Vagina (tissue), 2 donors: ENCODE results near the gene RBPJ. TPM values are rescaled to one million over a fixed set of nuclear protein-coding genes. Genes with fewer than 3 reads are reported as not detected.

Source experiments
- DNase-seq, 2 donors: peaks; one replicate each; pipeline ENCODE4 v3.0.0-alpha.2; 2017; ENCODE audit errors: extremely low spot score in 2 of 2
- H3K27ac ChIP-seq: fragments of 200-600 bp; sonication (generic); one replicate; pipeline ENCODE4 v1.5.1; 2019
- H3K27me3 ChIP-seq: fragments of 200-600 bp; sonication (generic); one replicate; pipeline ENCODE4 v1.5.1; 2019
- H3K36me3 ChIP-seq, 2 donors: fragments of 200-600 bp; sonication (generic); one replicate each; pipeline ENCODE4 v1.5.1; 2017 to 2019
- H3K4me1 ChIP-seq: fragments of 200-600 bp; sonication (generic); one replicate; pipeline ENCODE4 v1.5.1; 2019
- H3K4me3 ChIP-seq, 2 donors: fragments of 200-600 bp; sonication (generic); 1 replicate in 1 of 2; 2 replicates in 1 of 2; pipeline ENCODE4 v1.5.1; 2016 to 2019
- H3K9me3 ChIP-seq: fragments of 200-600 bp; sonication (generic); one replicate; pipeline ENCODE4 v1.5.1; 2019
- CTCF ChIP-seq, 3 experiments: fragments of 450-650 bp in 2 of 3; fragments of 200-600 bp in 1 of 3; sonication (generic) in 1 of 3; IDR thresholded peaks; one replicate each; pipeline ENCODE4 v1.5.1; 2017 to 2019; ENCODE audit warnings: antibody characterized with exemption in 3 of 3, mild to moderate bottlenecking in 2 of 3, moderate library complexity in 2 of 3
- POLR2A ChIP-seq, 2 donors: fragments of 450-650 bp; IDR thresholded peaks; one replicate each; pipeline ENCODE4 v1.6.1; 2017; ENCODE audit warnings: antibody characterized with exemption in 2 of 2, mild to moderate bottlenecking in 2 of 2, moderate library complexity in 2 of 2
- POLR2AphosphoS5 ChIP-seq, 2 donors: sonication (generic); formaldehyde crosslinking; IDR thresholded peaks; one replicate each; pipeline ENCODE4 v1.9.0; 2017; ENCODE audit warnings: antibody characterized with exemption in 2 of 2, mild to moderate bottlenecking in 2 of 2, low read depth in 1 of 2; ENCODE audit not compliant: insufficient read depth in 1 of 2
- intact Hi-C: fragments of 100-400 bp; cut with DNase I; formaldehyde crosslinking; loops from one replicate; pipeline ENCODE4 v1.15.1; 2023
- total RNA-seq: library from RNA; depleted of rRNA; stranded (reverse); fragments of >200 nt; gene quantifications from one replicate; pipeline ENCODE4 v1.2.3, GENCODE V29; 2016

The RBPJ gene
- total RNA-seq, 1 donor from 2014 or later, result 50.8 TPM

GRCh38 chr4:26325191-26325590, 4.4 kb downstream of the RBPJ start:
- TF ChIP-seq POLR2AphosphoS5 (IDR thresholded peaks at IDR 0.05; ENCODE audit: insufficient read depth in 1 of 2, low read depth in 1 of 2), result no peak
- TF ChIP-seq POLR2A (IDR thresholded peaks at IDR 0.05), result no peak
- TF ChIP-seq CTCF (IDR thresholded peaks at IDR 0.05), result peak in 1 of 3 experiments; percentile 13
- no peak overlapping the region for H3K27ac ChIP-seq
- H3K4me3 ChIP-seq, result no peak overlapping the region
- H3K36me3 ChIP-seq, result no peaks in the 10 kb centered on the region
- peaks cover 58% of the 10 kb centered on the region for H3K4me1 ChIP-seq
- H3K9me3 ChIP-seq, result no peaks in the 10 kb centered on the region
- no peaks in the 10 kb centered on the region for H3K27me3 ChIP-seq
- no peak for DNase-seq
- intact Hi-C loops, result loop anchor here (10.0 kb wide), 1 partner anchor 80 kb away; no protein-coding TSS in a partner anchor

- intact Hi-C loops, result loop anchor here (10.0 kb wide), 1 partner anchor 78 kb away; no protein-coding TSS in a partner anchor
Measured at GRCh38 chr4:26326791-26327190, 6.0 kb downstream of the RBPJ start.

GRCh38 chr4:26330186-26330787, 9.5 kb downstream of the RBPJ start:
- DNase-seq, result no peak
- no peaks in the 10 kb centered on the region for H3K27me3 ChIP-seq
- peak; percentile 10 to 63 (median 44) for TF ChIP-seq CTCF (IDR thresholded peaks at IDR 0.05)
- TF ChIP-seq POLR2A (IDR thresholded peaks at IDR 0.05), result no peak
- no peak for TF ChIP-seq POLR2AphosphoS5 (IDR thresholded peaks at IDR 0.05; ENCODE audit: insufficient read depth in 1 of 2, low read depth in 1 of 2)
- H3K36me3 ChIP-seq, result no peaks in the 10 kb centered on the region
- no peaks in the 10 kb centered on the region for H3K9me3 ChIP-seq
- H3K4me3 ChIP-seq, result no peak overlapping the region
- H3K27ac ChIP-seq, result no peak overlapping the region
- intact Hi-C loops, result no loop called here
- H3K4me1 ChIP-seq, result peaks cover 41% of the 10 kb centered on the region

More at GRCh38 chr4:26326791-26327190, 6.0 kb downstream of the RBPJ start:
- Histone ChIP-seq H3K4me3 (no peak overlapping the region), H3K27me3 (no peaks in the 10 kb centered on the region), H3K9me3 (no peaks in the 10 kb centered on the region), H3K4me1 (peaks cover 65% of the 10 kb centered on the region), H3K27ac (no peak overlapping the region), H3K36me3 (no peaks in the 10 kb centered on the region)
- TF ChIP-seq CTCF (IDR thresholded peaks at IDR 0.05) (no peak), POLR2AphosphoS5 (IDR thresholded peaks at IDR 0.05; ENCODE audit: insufficient read depth in 1 of 2, low read depth in 1 of 2) (no peak), POLR2A (IDR thresholded peaks at IDR 0.05) (no peak)
- no peak for DNase-seq

GRCh38 chr4:26330946-26331345, 10.1 kb downstream of the RBPJ start:
- H3K4me3 ChIP-seq, result no peak overlapping the region
- no peak for DNase-seq
- no peak for TF ChIP-seq POLR2A (IDR thresholded peaks at IDR 0.05)
- TF ChIP-seq POLR2AphosphoS5 (IDR thresholded peaks at IDR 0.05; ENCODE audit: insufficient read depth in 1 of 2, low read depth in 1 of 2), result no peak
- TF ChIP-seq CTCF (IDR thresholded peaks at IDR 0.05), result no peak
- H3K4me1 ChIP-seq, result peaks cover 38% of the 10 kb centered on the region
- H3K27me3 ChIP-seq, result no peaks in the 10 kb centered on the region
- no peaks in the 10 kb centered on the region for H3K36me3 ChIP-seq
- no peaks in the 10 kb centered on the region for H3K9me3 ChIP-seq
- no peak overlapping the region for H3K27ac ChIP-seq
- intact Hi-C loops, result no loop called here

GRCh38 chr4:26331380-26331950, 10.7 kb downstream of the RBPJ start:
- H3K27me3 ChIP-seq, result no peaks in the 10 kb centered on the region
- no peaks in the 10 kb centered on the region for H3K36me3 ChIP-seq
- DNase-seq, result no peak
- no peak overlapping the region for H3K27ac ChIP-seq
- H3K9me3 ChIP-seq, result no peaks in the 10 kb centered on the region
- TF ChIP-seq POLR2A (IDR thresholded peaks at IDR 0.05) (no peak), POLR2AphosphoS5 (IDR thresholded peaks at IDR 0.05; ENCODE audit: insufficient read depth in 1 of 2, low read depth in 1 of 2) (no peak), CTCF (IDR thresholded peaks at IDR 0.05) (no peak)
- intact Hi-C loops, result no loop called here
- H3K4me3 ChIP-seq, result no peak overlapping the region
- peaks cover 38% of the 10 kb centered on the region for H3K4me1 ChIP-seq
